ENCODE data around the gene CHTF18. TPM values are rescaled to one million over a fixed set of nuclear protein-coding genes. Genes with fewer than 3 reads are reported as not detected.

The CHTF18 gene
- polyA plus RNA-seq, 3 donors = 0.57 to 13.8 (median 2.2) TPM

- Mint-ChIP-seq H3K27ac (peak overlapping the region in 1 of 7 donors; percentile 33), H3K4me3 (no peak overlapping the region), H3K36me3 (no peaks in the 10 kb centered on the region), H3K27me3 (ENCODE audit: low read depth in 3 of 3) (peaks cover 0 to 11% (median 1%) of the 10 kb centered on the region in 3 donors), H3K9me3 (no peaks in the 10 kb centered on the region), H3K4me1 (no peaks in the 10 kb centered on the region)
- H4K20me1 ChIP-seq (ENCODE audit: insufficient read depth, low read length) = no peaks in the 10 kb centered on the region
- H3K9me3 ChIP-seq (replicated peaks in 1 of 2; ENCODE audit: control insufficient read depth in 1 of 2, insufficient read depth in 1 of 2, low read length in 2 of 2) = no peaks in the 10 kb centered on the region
- no peak overlapping the region for H3K4me2 ChIP-seq (replicated peaks; ENCODE audit: extremely low read depth, low read length, poor library complexity, severe bottlenecking)
- H3K27me3 ChIP-seq (ENCODE audit: control insufficient read depth in 2 of 2, insufficient read depth in 2 of 2, low read length in 2 of 2) = peaks cover 0 to 2% of the 10 kb centered on the region in 2 donors
- H3K79me2 ChIP-seq (ENCODE audit: insufficient read depth, low read length) = no peaks in the 10 kb centered on the region
- 93% methylated on average over 23 of the region's 29 CpGs for WGBS (ENCODE audit: insufficient coverage)
- H2AFZ ChIP-seq (ENCODE audit: insufficient read depth, low read depth, low read length, poor library complexity, severe bottlenecking) = no peak overlapping the region
- no peaks in the 10 kb centered on the region for H3K36me3 ChIP-seq (replicated peaks in 1 of 2; ENCODE audit: control insufficient read depth in 1 of 2, insufficient read depth in 2 of 2, low read length in 2 of 2)
- no peak for DNase-seq
- no peak overlapping the region for H3K27ac ChIP-seq (ENCODE audit: low read depth in 1 of 2, low read length in 2 of 2)
- no peak for TF ChIP-seq CTCF (IDR thresholded peaks at IDR 0.05)
- no peak overlapping the region for H3K9ac ChIP-seq (ENCODE audit: insufficient read depth, low read length, poor library complexity, severe bottlenecking)
- no peak overlapping the region for H3K4me3 ChIP-seq (replicated peaks in 1 of 3; ENCODE audit: low read depth in 2 of 3, low read length in 3 of 3)
- no peaks in the 10 kb centered on the region for H3K4me1 ChIP-seq (ENCODE audit: control insufficient read depth in 1 of 2, insufficient read depth in 2 of 2, low read length in 2 of 2)
- intact Hi-C loops (cut with micrococcal nuclease) = no loop called here
Observed at GRCh38 chr16:766008-766819, 22.2 kb upstream of the CHTF18 start.

GRCh38 chr16:766820-767640 lies 21.4 kb upstream of the CHTF18 start:
- H3K4me2 ChIP-seq (replicated peaks; ENCODE audit: extremely low read depth, low read length, poor library complexity, severe bottlenecking) = no peak overlapping the region
- H3K27ac Mint-ChIP-seq = no peak overlapping the region
- H3K4me3 ChIP-seq (replicated peaks in 1 of 3; ENCODE audit: low read depth in 2 of 3, low read length in 3 of 3) = no peak overlapping the region
- peaks cover 0 to 2% of the 10 kb centered on the region in 2 donors for H3K27me3 ChIP-seq (ENCODE audit: control insufficient read depth in 2 of 2, insufficient read depth in 2 of 2, low read length in 2 of 2)
- no peaks in the 10 kb centered on the region for H3K36me3 Mint-ChIP-seq
- no peaks in the 10 kb centered on the region for H3K4me1 ChIP-seq (ENCODE audit: control insufficient read depth in 1 of 2, insufficient read depth in 2 of 2, low read length in 2 of 2)
- no peaks in the 10 kb centered on the region for H3K79me2 ChIP-seq (ENCODE audit: insufficient read depth, low read length)
- DNase-seq = no peak
- no peak overlapping the region for H3K27ac ChIP-seq (ENCODE audit: low read depth in 1 of 2, low read length in 2 of 2)
- H3K36me3 ChIP-seq (replicated peaks in 1 of 2; ENCODE audit: control insufficient read depth in 1 of 2, insufficient read depth in 2 of 2, low read length in 2 of 2) = no peaks in the 10 kb centered on the region
- no peaks in the 10 kb centered on the region for H3K9me3 Mint-ChIP-seq
- no peaks in the 10 kb centered on the region for H3K4me1 Mint-ChIP-seq
- peaks cover 0 to 10% (median 3%) of the 10 kb centered on the region in 3 donors for H3K27me3 Mint-ChIP-seq (ENCODE audit: low read depth in 3 of 3)
- 80% methylated on average over 21 of the region's 48 CpGs for WGBS (ENCODE audit: insufficient coverage)
- no peaks in the 10 kb centered on the region for H3K9me3 ChIP-seq (replicated peaks in 1 of 2; ENCODE audit: control insufficient read depth in 1 of 2, insufficient read depth in 1 of 2, low read length in 2 of 2)
- no peak overlapping the region for H3K9ac ChIP-seq (ENCODE audit: insufficient read depth, low read length, poor library complexity, severe bottlenecking)
- no peak overlapping the region for H3K4me3 Mint-ChIP-seq
- no peaks in the 10 kb centered on the region for H4K20me1 ChIP-seq (ENCODE audit: insufficient read depth, low read length)
- no peak overlapping the region for H2AFZ ChIP-seq (ENCODE audit: insufficient read depth, low read depth, low read length, poor library complexity, severe bottlenecking)
- no peak for TF ChIP-seq CTCF (IDR thresholded peaks at IDR 0.05)
- intact Hi-C loops (cut with micrococcal nuclease) = no loop called here
